Gastroesophageal sphincter (tissue), 4 donors: ENCODE data around the gene TRABD2B. TPM values are rescaled to one million over a fixed set of nuclear protein-coding genes. Genes with fewer than 3 reads are reported as not detected.

Source experiments
- ATAC-seq: fragments of 150-250 bp; one replicate; pipeline ENCODE4 v1.9.1; 2016; ENCODE audit warnings: mild to moderate bottlenecking, moderate library complexity
- H3K27ac ChIP-seq, 4 donors: fragments of 200-600 bp; sonication (generic) in 3 of 4; 1 replicate in 3 of 4; 2 replicates in 1 of 4; pipeline ENCODE4 v1.5.1; 2016 to 2019
- H3K27me3 ChIP-seq: fragments of 200-600 bp; sonication (generic); one replicate; pipeline ENCODE4 v1.5.1; 2019
- H3K36me3 ChIP-seq, 2 donors: fragments of 200-600 bp; sonication (generic); one replicate each; pipeline ENCODE4 v1.5.1; 2019; ENCODE audit warnings: control low read depth in 1 of 2
- H3K4me1 ChIP-seq, 3 donors: fragments of 200-600 bp; sonication (generic); 1 replicate in 2 of 3; 2 replicates in 1 of 3; pipeline ENCODE4 v1.5.1; 2016 to 2019; ENCODE audit warnings: control low read depth in 2 of 3
- H3K4me3 ChIP-seq, 2 donors: fragments of 200-600 bp; sonication (generic); one replicate each; pipeline ENCODE4 v1.5.1; 2019; ENCODE audit warnings: mild to moderate bottlenecking in 1 of 2, moderate library complexity in 1 of 2
- H3K9me3 ChIP-seq, 3 donors: fragments of 200-600 bp; sonication (generic); one replicate each; pipeline ENCODE4 v1.5.1; 2017 to 2019; ENCODE audit warnings: control low read depth in 2 of 3
- CTCF ChIP-seq, 4 experiments: fragments of 200-600 bp in 2 of 4; fragments of 450-650 bp in 2 of 4; sonication (generic) in 1 of 4; IDR thresholded peaks; one replicate each; pipeline ENCODE4 v1.5.1; 2017 to 2019; ENCODE audit warnings: antibody characterized with exemption in 4 of 4, mild to moderate bottlenecking in 2 of 4, moderate library complexity in 2 of 4
- EP300 ChIP-seq: sonication (generic); formaldehyde crosslinking; IDR thresholded peaks from one replicate; pipeline ENCODE4 v1.6.1; 2017; ENCODE audit warnings: antibody characterized with exemption, mild to moderate bottlenecking
- POLR2A ChIP-seq, 2 donors: fragments of 450-650 bp; IDR thresholded peaks; one replicate each; pipeline ENCODE4 v1.6.1; 2017; ENCODE audit warnings: antibody characterized with exemption in 2 of 2, mild to moderate bottlenecking in 2 of 2, moderate library complexity in 1 of 2
- POLR2AphosphoS5 ChIP-seq: sonication (generic); formaldehyde crosslinking; IDR thresholded peaks from one replicate; pipeline ENCODE4 v1.6.1; 2017; ENCODE audit warnings: antibody characterized with exemption
- WGBS, 2 donors: methylation state at CpG; one replicate each; pipeline ENCODE4 v1.1.5; 2018; ENCODE audit warnings: low coverage in 1 of 2; 5-methylcytosine and 5-hydroxymethylcytosine counted together
- total RNA-seq, 4 donors: library from RNA; depleted of rRNA; stranded (reverse); fragments of >200 nt; gene quantifications; one replicate each; pipeline ENCODE4 v1.1.0, GENCODE V29; 2016

The TRABD2B gene
- total RNA-seq, 4 donors from 2014 or later = 2.6 to 6.5 (median 3.4) TPM

- no peak for ATAC-seq
- TF ChIP-seq POLR2A (IDR thresholded peaks at IDR 0.05) = no peak
- TF ChIP-seq EP300 = no peak
- no peak for TF ChIP-seq CTCF (IDR thresholded peaks at IDR 0.05)
- TF ChIP-seq POLR2AphosphoS5 = no peak
- no peaks in the 10 kb centered on the region for H3K36me3 ChIP-seq
- H3K27ac ChIP-seq = no peak overlapping the region
- H3K27me3 ChIP-seq = no peaks in the 10 kb centered on the region
- H3K4me3 ChIP-seq = no peak overlapping the region
- 68 to 89% methylated on average over 3 to 4 of the region's 4 CpGs for WGBS, 2 donors
- H3K9me3 ChIP-seq = no peaks in the 10 kb centered on the region
- H3K4me1 ChIP-seq = peaks cover 0 to 33% (median 0%) of the 10 kb centered on the region in 3 donors
Observed at GRCh38 chr1:47985018-47985417, 12.2 kb downstream of the TRABD2B start.

DNA sequence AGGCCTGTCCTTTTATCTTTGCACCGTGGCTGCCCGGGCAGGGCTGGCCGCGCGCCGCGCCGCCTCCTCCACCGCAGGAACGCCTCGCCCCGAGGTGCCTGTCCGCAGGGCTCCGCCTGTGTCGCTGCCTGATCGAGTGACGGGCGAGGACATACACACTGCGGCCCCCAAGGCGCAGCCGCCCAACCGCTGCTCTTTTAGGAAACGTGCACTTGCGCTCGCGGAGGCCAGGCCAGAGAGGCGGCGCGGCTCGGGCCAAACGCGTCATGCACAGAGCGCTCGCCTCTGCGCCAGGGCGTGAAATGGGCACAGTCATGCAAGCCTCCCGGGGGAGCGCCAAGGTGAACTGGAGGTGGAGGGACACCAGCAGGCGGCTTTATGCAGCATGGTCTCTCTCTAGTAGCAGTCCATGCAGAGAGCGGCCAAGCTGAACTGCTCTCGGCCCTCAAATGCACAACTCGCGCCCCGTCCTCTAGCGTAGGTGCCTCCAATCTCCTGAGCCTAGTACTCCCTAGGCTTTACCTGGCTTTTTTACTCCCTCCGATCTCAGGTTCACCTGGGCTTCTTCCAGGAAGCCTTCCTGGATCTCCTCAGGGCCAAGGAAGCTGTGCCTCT lies 12.9 kb downstream of the TRABD2B start:
- peaks cover 0 to 33% (median 0%) of the 10 kb centered on the region in 3 donors for H3K4me1 ChIP-seq
- H3K36me3 ChIP-seq = no peaks in the 10 kb centered on the region
- no peaks in the 10 kb centered on the region for H3K9me3 ChIP-seq
- 74 to 82% methylated on average over 6 to 7 of the region's 46 CpGs for WGBS, 2 donors
- TF ChIP-seq POLR2A (IDR thresholded peaks at IDR 0.05) (no peak), CTCF (IDR thresholded peaks at IDR 0.05) (no peak), EP300 (no peak), POLR2AphosphoS5 (no peak)
- no peak for ATAC-seq
- H3K27me3 ChIP-seq = no peaks in the 10 kb centered on the region
- H3K27ac ChIP-seq = no peak overlapping the region
- H3K4me3 ChIP-seq = no peak overlapping the region

DNA sequence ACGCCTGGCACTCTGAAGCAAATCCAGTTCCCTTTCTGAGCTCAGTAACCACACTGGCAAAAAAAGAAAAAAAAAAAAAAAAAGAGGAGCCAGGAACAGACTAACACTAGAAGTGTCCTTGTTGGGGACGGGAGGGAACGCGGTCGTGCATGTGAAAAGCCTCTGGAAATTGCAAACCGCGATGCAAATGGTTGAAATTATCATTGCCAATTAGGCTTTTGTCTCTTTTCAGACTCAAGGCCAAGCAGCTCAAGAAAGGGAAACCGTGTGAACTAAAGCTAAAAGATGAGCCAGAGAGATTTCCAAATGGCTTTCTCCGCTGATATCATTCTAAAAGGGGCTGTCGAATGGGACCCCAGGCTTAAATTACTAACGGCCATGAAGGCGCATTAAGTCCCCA lies 13.5 kb downstream of the TRABD2B start:
- ATAC-seq = no peak
- WGBS, 2 donors = 56 to 62% methylated on average over 7 to 11 of the region's 12 CpGs
- H3K4me1 ChIP-seq = peaks cover 0 to 33% (median 0%) of the 10 kb centered on the region in 3 donors

DNA sequence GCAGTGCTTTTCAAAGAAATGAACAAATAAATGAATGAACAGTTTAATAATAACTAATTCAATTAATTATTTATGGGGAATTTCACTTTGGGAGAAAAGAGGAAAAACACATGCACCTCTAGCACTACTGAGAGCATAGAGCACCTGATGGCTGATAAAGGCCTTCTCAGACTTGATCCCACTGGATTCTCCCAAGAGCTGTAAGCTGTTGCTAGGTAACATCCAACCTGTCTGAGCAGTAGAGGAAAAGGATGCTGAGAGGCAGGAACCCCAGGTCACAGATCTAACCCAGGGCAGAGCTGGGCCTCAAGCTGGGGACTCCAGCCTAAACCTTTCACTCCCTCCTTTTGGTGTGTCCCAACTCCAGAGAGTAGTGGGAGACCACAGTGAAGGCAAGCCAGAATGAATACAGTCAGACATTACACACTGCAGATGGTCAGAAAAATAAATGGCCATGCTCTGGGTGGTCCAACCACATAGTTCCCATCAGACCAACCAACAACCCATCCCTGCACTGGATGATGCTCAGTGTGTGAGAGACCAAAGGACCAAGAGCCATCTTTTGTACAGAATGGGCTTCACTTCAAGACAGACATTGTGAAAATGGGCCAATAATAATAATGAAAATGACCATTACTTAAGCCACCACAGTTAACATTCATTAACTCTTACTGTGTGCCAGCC lies 15.4 kb downstream of the TRABD2B start:
- Histone ChIP-seq H3K36me3 (no peaks in the 10 kb centered on the region), H3K4me1 (peaks cover 0 to 21% (median 0%) of the 10 kb centered on the region in 3 donors), H3K9me3 (no peaks in the 10 kb centered on the region), H3K4me3 (no peak overlapping the region), H3K27me3 (no peaks in the 10 kb centered on the region), H3K27ac (no peak overlapping the region)
- no peak for TF ChIP-seq POLR2AphosphoS5
- TF ChIP-seq POLR2A (IDR thresholded peaks at IDR 0.05) = no peak
- TF ChIP-seq EP300 = no peak
- no peak for TF ChIP-seq CTCF (IDR thresholded peaks at IDR 0.05)
- no peak for ATAC-seq

More for the DNA sequence above, 13.5 kb downstream of the TRABD2B start:
- no peak overlapping the region for H3K4me3 ChIP-seq
- TF ChIP-seq POLR2A (IDR thresholded peaks at IDR 0.05) = no peak
- no peak for TF ChIP-seq EP300
- TF ChIP-seq CTCF (IDR thresholded peaks at IDR 0.05) = no peak
- TF ChIP-seq POLR2AphosphoS5 = no peak
- no peaks in the 10 kb centered on the region for H3K27me3 ChIP-seq
- no peaks in the 10 kb centered on the region for H3K36me3 ChIP-seq
- H3K27ac ChIP-seq = no peak overlapping the region
- no peaks in the 10 kb centered on the region for H3K9me3 ChIP-seq

DNA sequence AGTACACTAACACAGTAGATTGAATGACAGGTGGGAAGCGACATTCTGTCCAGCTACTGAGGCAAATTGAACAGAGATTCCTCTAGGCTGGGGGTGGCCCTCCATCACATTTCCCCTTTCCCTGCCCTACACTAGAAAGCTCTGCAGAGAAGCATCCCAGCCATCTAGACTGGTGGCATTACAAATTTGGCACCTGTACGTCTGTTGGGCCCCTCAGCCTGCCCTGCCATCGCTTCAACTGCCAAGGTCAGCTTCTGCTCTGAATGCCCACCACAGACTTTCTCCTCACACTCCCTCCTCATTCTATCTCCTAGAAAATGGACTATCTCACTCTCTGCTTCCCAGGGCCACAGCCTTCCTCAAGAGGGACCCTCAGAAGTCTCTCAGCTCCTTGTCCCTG lies 16.7 kb downstream of the TRABD2B start:
- H3K9me3 ChIP-seq = no peaks in the 10 kb centered on the region
- no peak overlapping the region for H3K27ac ChIP-seq
- no peak overlapping the region for H3K4me3 ChIP-seq
- no peaks in the 10 kb centered on the region for H3K27me3 ChIP-seq
- TF ChIP-seq POLR2AphosphoS5 (no peak), POLR2A (IDR thresholded peaks at IDR 0.05) (no peak), EP300 (no peak)
- ATAC-seq = no peak
- WGBS, 2 donors = 84 to 92% methylated on average over 2 to 3 of the region's 3 CpGs
- no peaks in the 10 kb centered on the region for H3K36me3 ChIP-seq
- peaks cover 0 to 13% (median 0%) of the 10 kb centered on the region in 3 donors for H3K4me1 ChIP-seq
